IPS-15b (cell line): ENCODE results near the gene FAM53A.

Source experiments
- H3K27me3 ChIP-seq: one replicate; pipeline ENCODE4 v1.6.1; 2013; ENCODE audit warnings: low read length; ENCODE audit not compliant: control insufficient read depth, insufficient read depth
- H3K36me3 ChIP-seq: one replicate; pipeline ENCODE4 v1.6.1; 2013; ENCODE audit warnings: low read length; ENCODE audit not compliant: control insufficient read depth, insufficient read depth
- H3K4me1 ChIP-seq: one replicate; pipeline ENCODE4 v1.6.1; 2013; ENCODE audit warnings: mild to moderate bottlenecking, low read length; ENCODE audit not compliant: control insufficient read depth, insufficient read depth
- H3K4me3 ChIP-seq: one replicate; pipeline ENCODE4 v1.5.1; 2013; ENCODE audit warnings: low read depth, low read length
- H3K9ac ChIP-seq: one replicate; pipeline ENCODE4 v1.6.1; 2013; ENCODE audit warnings: low read depth, mild to moderate bottlenecking, low read length
- H3K9me3 ChIP-seq: one replicate; pipeline ENCODE4 v1.6.1; 2013; ENCODE audit warnings: mild to moderate bottlenecking, low read length; ENCODE audit not compliant: control insufficient read depth, insufficient read depth

The FAM53A gene

GRCh38 chr4:1600811-1601532, 83.1 kb downstream of the FAM53A start:
- H3K9ac ChIP-seq = no peak overlapping the region
- no peaks in the 10 kb centered on the region for H3K27me3 ChIP-seq
- H3K4me1 ChIP-seq = no peaks in the 10 kb centered on the region
- H3K9me3 ChIP-seq = no peaks in the 10 kb centered on the region
- no peaks in the 10 kb centered on the region for H3K36me3 ChIP-seq
- no peak overlapping the region for H3K4me3 ChIP-seq

GRCh38 chr4:1600211-1600780, 83.8 kb downstream of the FAM53A start:
- H3K27me3 ChIP-seq = no peaks in the 10 kb centered on the region
- no peaks in the 10 kb centered on the region for H3K9me3 ChIP-seq
- H3K36me3 ChIP-seq = no peaks in the 10 kb centered on the region
- H3K9ac ChIP-seq = no peak overlapping the region
- H3K4me1 ChIP-seq = no peaks in the 10 kb centered on the region
- H3K4me3 ChIP-seq = no peak overlapping the region

DNA sequence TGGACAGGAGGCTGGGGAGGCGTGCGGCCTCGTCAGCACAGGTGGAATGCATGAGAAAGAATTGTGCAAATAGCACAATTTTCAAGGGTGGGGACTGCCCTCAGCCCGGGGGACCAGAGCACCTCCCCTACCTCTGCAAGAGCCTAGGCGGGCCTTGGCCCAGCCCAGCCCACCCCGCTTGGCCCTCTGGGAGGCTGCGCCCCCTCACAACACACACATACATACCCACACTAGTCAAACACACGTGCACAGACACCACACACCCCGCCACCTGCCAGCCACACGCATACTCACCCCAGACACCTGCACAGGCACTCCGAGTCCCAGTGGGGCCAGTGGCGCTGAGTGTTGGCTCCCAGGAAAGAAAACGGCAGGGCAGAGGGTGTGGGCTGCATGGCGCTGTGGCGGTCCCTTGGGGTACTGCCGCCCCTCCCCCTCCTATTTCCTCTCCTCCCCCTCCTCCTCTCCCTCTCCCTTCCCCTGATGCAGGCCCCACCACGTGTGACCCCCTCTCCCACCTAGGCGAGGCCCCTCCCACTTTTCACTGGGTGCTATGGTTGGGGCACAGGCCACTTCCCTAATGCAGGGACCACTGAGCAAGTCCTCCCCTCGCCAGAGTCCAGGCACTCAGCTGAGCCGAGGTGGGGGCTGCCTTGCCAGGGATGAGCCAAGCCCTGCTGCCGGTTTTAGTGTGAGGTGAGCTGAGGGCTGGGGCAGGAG, 84.5 kb downstream of the FAM53A start:
- Histone ChIP-seq H3K9me3 (no peaks in the 10 kb centered on the region), H3K36me3 (no peaks in the 10 kb centered on the region), H3K4me1 (no peaks in the 10 kb centered on the region), H3K27me3 (no peaks in the 10 kb centered on the region), H3K9ac (no peak overlapping the region), H3K4me3 (no peak overlapping the region)

GRCh38 chr4:1599026-1599481, 85.1 kb downstream of the FAM53A start:
- Histone ChIP-seq H3K27me3 (no peaks in the 10 kb centered on the region), H3K4me1 (no peaks in the 10 kb centered on the region), H3K9ac (no peak overlapping the region), H3K9me3 (no peaks in the 10 kb centered on the region), H3K36me3 (no peaks in the 10 kb centered on the region), H3K4me3 (no peak overlapping the region)

- H3K36me3 ChIP-seq = no peaks in the 10 kb centered on the region
- no peaks in the 10 kb centered on the region for H3K27me3 ChIP-seq
- H3K4me1 ChIP-seq = no peaks in the 10 kb centered on the region
- H3K9me3 ChIP-seq = no peaks in the 10 kb centered on the region
- no peak overlapping the region for H3K4me3 ChIP-seq
- H3K9ac ChIP-seq = no peak overlapping the region
Measured at GRCh38 chr4:1598206-1599025, 85.7 kb downstream of the FAM53A start.

DNA sequence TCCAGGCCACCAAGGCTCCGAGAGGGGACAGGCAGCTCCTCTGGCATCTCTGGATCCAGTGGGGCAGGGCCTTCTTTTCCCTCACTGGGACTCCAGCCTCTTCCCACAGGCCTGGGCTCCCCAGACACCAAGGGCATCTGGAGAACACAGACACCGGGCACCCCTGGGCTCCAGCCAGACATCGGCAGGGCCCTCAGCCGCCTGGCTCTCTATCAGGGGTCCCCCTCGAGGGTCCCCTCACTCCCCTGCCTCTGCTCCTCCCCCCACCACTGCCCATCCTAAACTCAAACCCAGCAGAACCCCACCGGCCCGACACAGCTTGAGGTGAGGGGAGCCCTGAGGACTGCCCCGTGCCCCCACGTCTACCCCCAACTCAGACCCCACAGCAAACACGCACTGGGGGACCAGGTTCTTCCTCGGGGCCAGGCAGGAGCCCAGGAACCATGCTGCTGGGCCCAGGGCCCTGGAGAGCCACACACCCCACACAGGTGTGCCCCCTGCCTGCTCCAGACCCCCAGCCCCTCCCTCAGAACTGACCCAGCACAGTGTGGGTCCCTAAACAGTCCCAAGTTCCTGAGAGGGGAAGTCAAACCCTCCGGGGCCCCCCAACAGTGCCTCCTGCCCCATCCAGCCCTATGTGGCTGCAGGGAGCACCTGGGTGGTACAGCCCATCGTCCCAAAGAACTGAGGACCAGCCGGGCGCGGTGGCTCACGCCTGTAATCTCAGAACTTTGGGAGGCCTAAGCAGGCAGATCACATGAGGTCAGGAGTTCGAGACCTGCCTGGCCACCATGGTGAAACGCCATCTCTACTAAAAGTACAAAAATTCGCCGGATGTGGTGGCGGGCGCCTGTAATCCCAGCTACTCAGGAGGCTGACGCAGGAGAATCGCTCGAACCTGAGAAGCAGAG, 86.8 kb downstream of the FAM53A start:
- Histone ChIP-seq H3K36me3 (no peaks in the 10 kb centered on the region), H3K9ac (no peak overlapping the region), H3K9me3 (no peaks in the 10 kb centered on the region), H3K4me3 (no peak overlapping the region), H3K27me3 (no peaks in the 10 kb centered on the region), H3K4me1 (no peaks in the 10 kb centered on the region)

DNA sequence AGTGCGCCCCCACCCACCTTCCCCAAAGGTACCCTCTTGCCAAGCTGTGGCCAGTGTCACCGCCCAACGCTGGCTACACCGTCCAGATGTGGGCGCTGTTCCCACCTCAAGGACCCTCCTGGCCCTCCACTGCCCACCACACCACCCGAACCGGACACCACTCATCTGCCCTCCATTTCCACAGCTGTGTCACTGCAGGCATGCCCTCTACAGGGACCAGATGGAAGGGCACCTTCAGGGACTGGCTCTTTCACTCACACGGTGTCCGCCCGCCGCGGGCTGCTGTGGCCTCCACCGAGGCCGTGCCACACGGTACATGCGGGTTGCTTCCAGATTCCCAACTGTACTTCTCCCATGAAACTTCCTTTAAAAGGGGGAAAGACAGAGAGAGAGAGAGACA, 87.7 kb downstream of the FAM53A start:
- H3K27me3 ChIP-seq = no peaks in the 10 kb centered on the region
- H3K4me1 ChIP-seq = no peaks in the 10 kb centered on the region
- H3K4me3 ChIP-seq = no peak overlapping the region
- H3K9me3 ChIP-seq = no peaks in the 10 kb centered on the region
- H3K9ac ChIP-seq = no peak overlapping the region
- no peaks in the 10 kb centered on the region for H3K36me3 ChIP-seq

GRCh38 chr4:1595789-1596325, 88.3 kb downstream of the FAM53A start:
- Histone ChIP-seq H3K9me3 (no peaks in the 10 kb centered on the region), H3K4me1 (no peaks in the 10 kb centered on the region), H3K9ac (no peak overlapping the region), H3K36me3 (no peaks in the 10 kb centered on the region), H3K4me3 (no peak overlapping the region), H3K27me3 (no peaks in the 10 kb centered on the region)

- Histone ChIP-seq H3K36me3 (no peaks in the 10 kb centered on the region), H3K27me3 (no peaks in the 10 kb centered on the region), H3K9ac (no peak overlapping the region), H3K4me1 (no peaks in the 10 kb centered on the region), H3K9me3 (no peaks in the 10 kb centered on the region), H3K4me3 (no peak overlapping the region)
Measured at GRCh38 chr4:1594871-1595788, 89.0 kb downstream of the FAM53A start.

DNA sequence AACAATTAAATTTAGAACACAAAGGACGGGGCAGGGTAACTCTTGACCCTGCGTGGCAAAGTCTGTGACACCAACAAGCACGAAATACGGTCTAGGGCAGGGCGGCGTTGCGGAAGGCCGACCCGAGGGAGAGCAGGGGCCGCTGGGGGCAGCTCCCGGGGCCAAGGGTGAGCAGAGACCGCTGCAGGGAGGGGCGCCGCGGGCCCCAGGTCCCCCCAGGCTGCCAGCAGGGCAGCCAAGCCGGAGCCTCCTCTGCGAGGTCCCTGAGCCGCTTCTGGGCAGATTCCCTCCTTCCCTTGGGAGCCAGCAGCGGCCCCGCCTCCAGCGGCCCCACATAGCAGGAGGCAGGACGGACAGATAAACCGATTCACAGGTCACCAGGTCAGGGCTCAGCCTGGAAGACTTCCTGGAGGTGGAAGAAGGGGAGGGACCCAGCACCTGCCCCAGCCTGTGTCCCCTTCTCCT, 90.2 kb downstream of the FAM53A start:
- Histone ChIP-seq H3K36me3 (no peaks in the 10 kb centered on the region), H3K27me3 (no peaks in the 10 kb centered on the region), H3K4me1 (no peaks in the 10 kb centered on the region), H3K9ac (no peak overlapping the region), H3K9me3 (no peaks in the 10 kb centered on the region), H3K4me3 (no peak overlapping the region)
